ENCODE data around the gene TNNC1. TPM values are rescaled to one million over a fixed set of nuclear protein-coding genes. Genes with fewer than 3 reads are reported as not detected.

The TNNC1 gene
- total RNA-seq, 4 donors from 2014 or later = 5,017 to 11,453 (median 7,253) TPM

DNA sequence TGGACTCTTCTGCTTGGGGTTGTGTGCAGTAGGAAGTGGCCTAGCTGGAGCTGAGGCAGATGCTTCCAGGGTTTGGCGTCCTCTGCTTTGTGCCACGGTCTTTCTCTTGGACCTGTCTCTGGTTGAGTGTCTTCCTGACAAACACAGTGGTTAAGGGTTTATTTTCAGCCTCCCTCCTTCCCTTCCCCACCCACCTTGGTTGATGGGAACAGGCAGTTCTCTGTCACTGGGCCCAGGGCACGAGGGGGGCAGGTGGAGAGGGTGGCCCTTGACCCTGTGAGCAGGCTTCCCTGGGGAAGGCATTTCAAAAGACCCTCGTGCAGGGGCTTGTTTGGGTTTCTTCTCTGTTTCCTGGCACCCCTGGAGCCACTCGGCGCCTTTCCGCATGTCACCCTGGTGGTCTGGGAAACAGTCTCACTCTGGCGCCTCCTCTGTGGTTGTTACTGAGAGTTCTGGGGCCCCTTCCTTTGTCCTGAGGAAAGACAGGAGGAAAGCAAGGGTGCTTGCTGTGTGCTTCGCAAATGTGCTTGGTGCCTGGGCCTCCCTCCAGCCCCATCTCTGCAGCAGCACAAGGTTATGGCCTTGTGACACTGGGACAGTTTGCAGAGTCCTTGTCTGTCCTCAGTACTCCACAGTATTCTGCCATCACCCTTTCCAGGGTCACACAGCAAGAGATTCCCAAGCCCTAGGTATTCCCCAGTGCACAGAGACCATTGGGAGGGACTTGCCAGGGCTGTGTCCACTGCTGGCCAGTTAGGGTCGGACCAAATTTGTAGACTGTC is 31.0 kb upstream of the TNNC1 start:
- peaks cover 30 to 31% of the 10 kb centered on the region in 2 donors for H3K4me1 ChIP-seq
- H3K27ac ChIP-seq = peak overlapping the region; percentile 77 to 86 (median 83)

DNA sequence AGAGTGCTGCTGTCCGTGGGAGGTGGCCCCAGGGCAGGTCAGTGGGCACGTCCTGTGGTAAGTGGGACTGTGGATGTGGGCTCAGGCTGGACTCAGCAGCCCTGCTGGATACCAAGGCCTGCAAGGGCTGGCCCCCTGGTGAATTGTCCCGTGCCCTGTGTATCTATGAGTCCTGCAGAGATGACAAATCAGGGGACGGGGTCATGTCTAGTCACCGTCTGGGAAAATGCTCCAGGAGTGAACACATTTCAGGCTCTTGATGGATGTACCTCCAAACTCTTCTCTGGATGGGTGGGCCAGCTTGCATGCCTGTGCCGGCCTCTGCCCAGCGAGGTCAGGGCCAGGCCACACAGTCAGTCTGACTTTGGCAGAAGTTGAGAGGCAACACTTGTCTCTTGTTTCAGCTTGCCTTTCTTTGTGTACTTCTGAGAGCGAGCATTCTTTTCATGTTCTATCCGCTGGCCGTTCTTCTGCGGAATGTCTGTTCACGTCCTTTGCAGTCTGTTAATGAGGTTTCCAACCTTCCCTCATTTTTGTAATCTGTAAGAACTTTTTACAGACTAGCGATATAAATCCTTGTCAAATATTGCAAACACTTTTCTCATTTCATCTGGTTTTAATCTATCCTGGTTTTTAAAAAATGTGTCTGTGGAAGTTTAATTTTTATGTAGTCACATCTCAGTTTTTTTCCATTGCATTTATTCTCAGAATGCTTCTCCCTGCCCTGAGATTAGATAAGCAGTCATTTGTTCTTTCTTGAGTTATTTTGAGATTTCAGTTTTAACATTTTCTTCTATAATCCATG is 29.9 kb upstream of the TNNC1 start:
- ATAC-seq = peak; percentile 78 to 79
- peak overlapping the region; percentile 77 to 86 (median 83) for H3K27ac ChIP-seq
- TF ChIP-seq, protein P1, sequence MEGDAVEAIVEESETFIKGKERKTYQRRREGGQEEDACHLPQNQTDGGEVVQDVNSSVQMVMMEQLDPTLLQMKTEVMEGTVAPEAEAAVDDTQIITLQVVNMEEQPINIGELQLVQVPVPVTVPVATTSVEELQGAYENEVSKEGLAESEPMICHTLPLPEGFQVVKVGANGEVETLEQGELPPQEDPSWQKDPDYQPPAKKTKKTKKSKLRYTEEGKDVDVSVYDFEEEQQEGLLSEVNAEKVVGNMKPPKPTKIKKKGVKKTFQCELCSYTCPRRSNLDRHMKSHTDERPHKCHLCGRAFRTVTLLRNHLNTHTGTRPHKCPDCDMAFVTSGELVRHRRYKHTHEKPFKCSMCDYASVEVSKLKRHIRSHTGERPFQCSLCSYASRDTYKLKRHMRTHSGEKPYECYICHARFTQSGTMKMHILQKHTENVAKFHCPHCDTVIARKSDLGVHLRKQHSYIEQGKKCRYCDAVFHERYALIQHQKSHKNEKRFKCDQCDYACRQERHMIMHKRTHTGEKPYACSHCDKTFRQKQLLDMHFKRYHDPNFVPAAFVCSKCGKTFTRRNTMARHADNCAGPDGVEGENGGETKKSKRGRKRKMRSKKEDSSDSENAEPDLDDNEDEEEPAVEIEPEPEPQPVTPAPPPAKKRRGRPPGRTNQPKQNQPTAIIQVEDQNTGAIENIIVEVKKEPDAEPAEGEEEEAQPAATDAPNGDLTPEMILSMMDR (IDR thresholded peaks at IDR 0.05 in 4 of 5, conservative IDR thresholded peaks at IDR 0.05 in 1 of 5) = no peak
- no peak for TF ChIP-seq POLR2A (IDR thresholded peaks at IDR 0.05)
- in situ Hi-C loops (cut with MboI; ENCODE audit: low sequenced_read_pairs in 4 of 4) (no loop called here), intact Hi-C loops (cut with DNase I; ENCODE audit: low total_unique reads) (loop anchor here (2.0 kb wide), 2 partner anchors 13 to 53 kb away; partner anchors contain the start of gene UQCC5)
- peaks cover 0 to 69% of the 10 kb centered on the region in 2 donors for H3K36me3 ChIP-seq
- no peaks in the 10 kb centered on the region for H3K9me3 ChIP-seq
- no peak overlapping the region for H3K4me3 ChIP-seq
- peaks cover 21 to 22% of the 10 kb centered on the region in 2 donors for H3K4me1 ChIP-seq
- H3K27me3 ChIP-seq = no peaks in the 10 kb centered on the region
- DNase-seq = peak in 1 of 2 donors; percentile 70

More for the DNA sequence above, 31.0 kb upstream of the TNNC1 start:
- H3K27me3 ChIP-seq = no peaks in the 10 kb centered on the region
- DNase-seq = peak in 1 of 2 donors; percentile 77
- peak; percentile 62 to 73 for ATAC-seq
- no peaks in the 10 kb centered on the region for H3K9me3 ChIP-seq
- intact Hi-C loops (cut with DNase I; ENCODE audit: low total_unique reads) = loop anchor here (2.0 kb wide), 2 partner anchors 14 to 52 kb away; partner anchors contain the start of gene UQCC5
- in situ Hi-C loops (cut with MboI; ENCODE audit: low sequenced_read_pairs in 4 of 4) = no loop called here
- TF ChIP-seq, protein P1 (IDR thresholded peaks at IDR 0.05 in 4 of 5, conservative IDR thresholded peaks at IDR 0.05 in 1 of 5) = no peak
- peak in 1 of 2 donors; percentile 37 for TF ChIP-seq POLR2A (IDR thresholded peaks at IDR 0.05)
- no peak overlapping the region for H3K4me3 ChIP-seq
- peaks cover 0 to 71% of the 10 kb centered on the region in 2 donors for H3K36me3 ChIP-seq

DNA sequence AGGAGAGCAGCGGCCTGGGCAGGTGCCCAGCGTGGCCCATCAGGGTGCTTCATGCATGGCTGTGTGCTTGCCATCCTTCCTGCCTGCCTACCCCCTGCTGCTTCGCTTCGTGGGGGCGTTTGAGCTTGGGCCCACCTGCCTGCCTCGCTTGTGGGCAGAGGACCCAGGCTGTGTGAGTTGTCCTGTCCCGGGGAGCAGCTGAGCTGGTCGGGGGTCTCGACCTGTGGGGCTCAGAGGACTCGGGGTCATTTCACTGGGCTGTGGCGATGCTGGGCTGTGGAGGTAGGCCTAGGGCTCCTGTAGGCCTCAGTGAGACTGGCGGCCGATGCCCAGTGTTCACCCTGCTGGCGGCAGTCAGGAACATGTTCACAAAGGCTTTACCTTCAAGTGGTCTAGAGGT is 29.2 kb upstream of the TNNC1 start:
- peaks cover 21 to 22% of the 10 kb centered on the region in 2 donors for H3K4me1 ChIP-seq
- intact Hi-C loops (cut with DNase I; ENCODE audit: low total_unique reads) = no loop called here

DNA sequence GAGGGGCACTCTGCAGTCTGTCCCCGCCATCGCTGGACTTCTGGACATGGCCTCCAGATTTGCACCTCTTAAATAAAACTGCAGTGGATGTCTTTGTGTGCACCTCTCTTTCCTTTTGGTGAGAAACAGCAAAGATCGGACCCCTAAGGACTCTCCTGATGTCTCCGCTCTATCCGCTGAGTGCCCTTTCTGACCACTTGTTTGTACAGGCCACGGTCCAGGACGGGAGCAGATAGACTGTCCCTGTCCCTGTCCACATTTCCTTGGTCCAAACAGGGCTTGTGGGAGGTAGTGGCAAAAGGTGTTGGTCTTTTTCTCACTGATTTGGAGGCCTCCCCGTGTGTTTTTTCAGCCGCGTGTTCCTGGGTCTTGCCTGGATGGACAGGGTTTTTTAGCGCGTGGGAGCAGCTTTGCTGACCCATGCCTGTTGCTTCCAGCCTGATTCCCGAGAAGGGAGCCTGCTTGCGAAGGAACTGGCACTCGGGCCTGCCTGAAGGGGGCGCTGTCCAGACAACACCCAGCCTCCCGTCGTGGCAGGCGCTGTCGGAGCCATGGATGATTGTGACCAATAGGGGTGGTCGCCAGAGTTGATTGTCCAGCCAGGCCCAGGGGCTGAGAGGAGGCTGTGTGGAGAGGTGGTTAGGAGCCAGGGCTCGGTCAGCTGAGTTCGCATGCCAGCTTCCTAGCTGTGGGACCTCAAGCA is 28.1 kb upstream of the TNNC1 start:
- intact Hi-C loops (cut with DNase I; ENCODE audit: low total_unique reads) = no loop called here
- no peak for DNase-seq
- H3K9me3 ChIP-seq = no peaks in the 10 kb centered on the region

More for the DNA sequence above, 29.2 kb upstream of the TNNC1 start:
- Histone ChIP-seq H3K9me3 (no peaks in the 10 kb centered on the region), H3K27me3 (no peaks in the 10 kb centered on the region), H3K4me3 (no peak overlapping the region), H3K27ac (peak overlapping the region; percentile 77 to 86 (median 83)), H3K36me3 (peaks cover 0 to 69% of the 10 kb centered on the region in 2 donors)
- DNase-seq = no peak
- ATAC-seq = peak; percentile 3 to 9
- in situ Hi-C loops (cut with MboI; ENCODE audit: low sequenced_read_pairs in 4 of 4) = no loop called here
- TF ChIP-seq, protein P1 (IDR thresholded peaks at IDR 0.05 in 4 of 5, conservative IDR thresholded peaks at IDR 0.05 in 1 of 5) = no peak
- TF ChIP-seq POLR2A (IDR thresholded peaks at IDR 0.05) = no peak

More for the DNA sequence above, 28.1 kb upstream of the TNNC1 start:
- H3K4me3 ChIP-seq = no peak overlapping the region
- ATAC-seq = no peak
- no peaks in the 10 kb centered on the region for H3K27me3 ChIP-seq
- in situ Hi-C loops (cut with MboI; ENCODE audit: low sequenced_read_pairs in 4 of 4) = no loop called here
- peaks cover 21 to 22% of the 10 kb centered on the region in 2 donors for H3K4me1 ChIP-seq
- peaks cover 0 to 69% of the 10 kb centered on the region in 2 donors for H3K36me3 ChIP-seq
- H3K27ac ChIP-seq = peak overlapping the region in 3 of 4 donors; percentile 82 to 86 (median 84)
- TF ChIP-seq, protein P1 (IDR thresholded peaks at IDR 0.05 in 4 of 5, conservative IDR thresholded peaks at IDR 0.05 in 1 of 5) = peak in 2 of 5 experiments; percentile 33 to 34
- TF ChIP-seq POLR2A (IDR thresholded peaks at IDR 0.05) = no peak
